ENCODE measurements around the gene MDM2.
"Not testable (repeated sequence)": the region's sequence is repeated elsewhere in the genome, so short reads cannot be mapped to it uniquely, and the experiment has no call there.

MDM2 gene

DNA sequence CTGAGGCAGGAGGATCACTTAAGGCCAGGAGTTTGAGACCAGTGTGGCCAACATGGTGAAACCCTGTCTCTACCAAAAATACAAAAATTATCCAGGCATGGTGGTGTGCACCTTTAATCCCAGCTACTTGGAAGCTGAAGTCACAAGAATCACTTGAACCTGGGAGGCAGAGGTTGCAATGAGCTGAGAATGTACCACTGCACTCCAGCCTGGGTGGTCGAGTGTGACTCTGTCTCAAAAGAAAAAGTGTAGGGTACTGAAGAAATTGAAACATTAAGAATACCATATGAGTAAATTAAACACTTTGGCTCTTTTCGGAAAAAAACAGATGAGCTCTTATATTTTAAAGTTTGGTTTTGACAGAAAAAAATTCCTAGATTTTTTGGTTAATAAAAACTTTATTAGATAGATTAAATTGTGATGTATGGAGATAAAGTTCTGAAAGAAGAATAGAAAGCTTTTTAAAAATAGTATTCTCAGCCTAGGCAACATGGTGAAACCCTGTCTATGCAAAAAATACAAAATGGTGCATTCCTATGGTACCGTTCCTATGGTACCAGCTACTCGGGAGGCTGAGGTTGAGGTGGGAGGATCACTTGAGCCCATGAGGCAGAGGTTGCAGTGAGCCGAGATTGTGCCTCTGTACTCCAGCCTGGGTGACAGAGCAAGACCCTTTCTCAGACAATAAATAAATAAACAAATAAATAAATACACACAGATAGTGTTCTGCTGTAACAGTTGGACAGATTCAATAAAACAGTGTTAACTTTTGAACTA, 20.1 kb downstream of the MDM2 start:
- DNase-seq (ENCODE audit: low spot score): no peak

DNA sequence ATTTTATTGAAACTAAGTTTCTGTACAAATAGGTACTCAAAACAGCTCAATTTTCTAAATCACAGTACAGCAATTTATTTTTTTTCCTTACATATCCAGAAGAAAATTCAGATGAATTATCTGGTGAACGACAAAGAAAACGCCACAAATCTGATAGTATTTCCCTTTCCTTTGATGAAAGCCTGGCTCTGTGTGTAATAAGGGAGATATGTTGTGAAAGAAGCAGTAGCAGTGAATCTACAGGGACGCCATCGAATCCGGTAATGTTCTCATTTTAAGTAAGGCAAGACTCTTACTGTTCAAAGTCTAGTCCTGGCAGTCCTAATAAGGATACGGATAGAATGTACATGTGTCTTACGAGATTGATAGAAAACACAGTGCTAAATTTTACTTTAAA, 20.7 kb downstream of the MDM2 start:
- DNase-seq (ENCODE audit: low spot score): no peak

DNA sequence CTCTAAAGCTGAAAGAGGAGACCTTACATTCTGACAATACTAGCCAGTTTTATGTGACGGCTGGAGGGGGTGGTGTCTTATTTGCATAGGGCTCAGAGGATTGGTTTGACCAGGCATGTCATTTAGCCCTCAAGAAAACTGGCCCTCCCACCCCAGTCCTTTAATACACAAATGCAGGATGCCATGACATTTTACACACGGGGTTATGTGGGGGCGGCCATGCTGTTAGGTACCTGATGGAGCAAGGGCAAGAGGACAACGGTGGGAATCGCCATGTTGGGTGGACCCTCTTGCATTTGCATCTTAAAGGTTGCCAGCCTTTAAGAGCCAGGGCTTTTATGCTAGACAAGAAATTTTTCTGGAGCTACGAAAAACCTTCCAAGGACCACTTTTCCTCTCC, 23.3 kb downstream of the MDM2 start:
- no peak for DNase-seq (ENCODE audit: low spot score)

DNA sequence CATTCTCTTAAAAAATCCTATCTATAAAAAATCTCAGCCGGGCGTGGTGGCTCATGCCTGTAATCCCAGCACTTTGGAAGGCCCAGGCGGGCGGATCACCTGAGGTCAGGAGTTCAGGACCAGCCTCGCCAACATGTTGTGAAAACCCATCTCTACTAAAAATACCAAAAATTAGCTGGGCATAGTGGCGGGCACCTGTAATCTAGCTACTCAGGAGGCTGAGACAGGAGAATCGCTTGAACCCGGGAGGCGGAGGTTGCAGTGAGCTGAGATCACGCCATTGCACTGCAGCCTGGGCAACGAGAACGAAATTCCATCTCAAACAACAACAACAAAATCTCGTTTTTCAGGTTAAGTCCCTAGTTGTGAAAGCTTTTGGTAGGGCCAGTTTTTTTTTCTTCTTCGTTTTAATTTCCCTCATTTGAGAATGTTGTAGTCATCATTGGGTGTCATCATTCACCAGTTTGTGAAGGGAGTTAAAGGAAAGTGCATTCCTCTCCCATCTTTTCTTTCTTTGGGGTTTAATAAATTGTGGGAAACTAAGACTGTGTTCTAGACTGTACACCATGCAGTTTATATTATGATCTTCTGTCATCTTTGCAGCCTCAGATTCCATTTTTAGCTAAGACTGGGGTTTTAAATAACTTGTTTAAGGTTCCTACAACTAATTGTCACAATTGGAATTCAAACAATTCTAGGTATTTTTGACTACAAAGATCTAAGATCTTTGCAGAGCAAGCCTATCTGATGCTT, 23.9 kb downstream of the MDM2 start:
- DNase-seq (ENCODE audit: low spot score): no peak

DNA sequence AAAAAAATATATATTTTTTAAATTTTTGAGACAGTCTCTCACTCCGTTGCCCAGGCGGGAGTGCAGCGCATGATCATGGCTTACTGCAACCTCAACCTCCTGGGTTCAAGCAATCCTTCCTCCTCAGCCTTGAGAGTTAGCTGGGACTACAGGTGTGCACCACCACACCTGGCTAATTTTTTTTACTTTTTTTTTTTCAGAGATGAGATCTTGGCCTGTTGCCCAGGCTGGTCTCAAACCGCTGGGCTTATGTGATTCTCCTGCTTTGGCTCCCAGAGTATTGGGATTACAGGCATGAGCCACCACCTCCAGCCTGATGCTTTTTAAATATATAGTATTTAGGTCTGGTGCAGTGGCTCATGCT, 24.5 kb downstream of the MDM2 start:
- DNase-seq (ENCODE audit: low spot score): no peak

DNA sequence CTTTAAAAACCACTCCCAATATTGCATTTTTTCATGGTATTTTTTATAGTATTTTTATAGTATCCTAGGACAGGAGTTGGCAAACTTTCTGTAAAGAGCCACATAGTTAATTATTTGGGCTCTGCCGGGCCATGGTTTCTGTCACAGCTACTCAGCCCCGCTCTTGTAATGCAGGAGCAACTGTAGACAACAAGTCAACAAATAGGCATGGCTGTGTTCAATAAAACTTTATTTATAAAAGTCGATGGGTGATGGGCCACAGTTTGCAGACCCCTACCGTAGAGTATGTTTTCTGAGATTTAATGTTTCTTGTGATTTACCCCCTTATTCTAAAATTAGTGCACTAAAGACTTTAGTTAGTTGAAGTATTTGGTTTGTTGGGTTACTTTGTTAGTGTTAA, 25.5 kb downstream of the MDM2 start:
- DNase-seq (ENCODE audit: low spot score): no peak

DNA sequence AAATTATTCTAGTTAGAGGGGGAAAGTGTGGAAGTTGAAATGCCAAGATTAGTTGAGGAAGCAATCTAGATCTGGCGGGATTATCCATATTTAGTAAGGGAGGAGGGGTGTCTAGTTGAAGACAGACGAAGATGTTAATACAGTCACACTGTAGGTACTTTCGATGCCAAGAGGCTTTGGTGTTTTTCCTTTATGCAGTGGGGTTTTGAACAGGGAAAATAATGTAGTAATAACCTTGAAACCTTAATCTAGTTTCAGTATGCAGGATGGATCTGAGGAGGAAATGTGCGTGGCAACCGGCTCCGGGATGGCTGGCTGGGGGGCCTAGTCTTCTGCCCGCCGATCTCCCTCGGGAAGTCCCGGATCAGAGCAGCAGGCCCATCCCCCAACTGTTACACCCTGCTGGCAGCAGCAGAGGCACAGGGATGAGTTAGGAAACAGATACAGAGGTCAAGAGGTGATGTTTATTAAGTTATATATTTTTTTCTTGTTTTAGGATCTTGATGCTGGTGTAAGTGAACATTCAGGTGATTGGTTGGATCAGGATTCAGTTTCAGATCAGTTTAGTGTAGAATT, 27.4 kb downstream of the MDM2 start:
- DNase-seq (ENCODE audit: low spot score): no peak

DNA sequence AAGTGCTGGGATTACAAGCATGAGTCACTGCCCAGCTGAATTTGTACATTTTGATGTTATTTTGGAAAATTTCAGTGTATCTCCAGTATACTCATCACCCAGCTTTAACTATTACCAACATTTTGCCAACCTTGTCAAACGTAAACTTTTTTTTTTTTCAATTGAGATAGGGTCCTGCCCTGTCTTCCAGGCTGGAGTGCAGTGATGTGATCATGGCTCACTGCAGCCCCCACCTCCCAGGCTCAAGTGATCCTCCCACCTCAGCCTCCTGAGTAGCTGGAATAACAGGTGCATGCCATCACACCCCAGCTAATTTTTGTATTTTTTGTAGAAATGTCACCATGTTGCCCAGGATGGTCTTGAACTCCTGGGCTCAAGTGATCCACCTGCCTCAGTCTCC, 29.2 kb downstream of the MDM2 start:
- DNase-seq (ENCODE audit: low spot score): no peak

DNA sequence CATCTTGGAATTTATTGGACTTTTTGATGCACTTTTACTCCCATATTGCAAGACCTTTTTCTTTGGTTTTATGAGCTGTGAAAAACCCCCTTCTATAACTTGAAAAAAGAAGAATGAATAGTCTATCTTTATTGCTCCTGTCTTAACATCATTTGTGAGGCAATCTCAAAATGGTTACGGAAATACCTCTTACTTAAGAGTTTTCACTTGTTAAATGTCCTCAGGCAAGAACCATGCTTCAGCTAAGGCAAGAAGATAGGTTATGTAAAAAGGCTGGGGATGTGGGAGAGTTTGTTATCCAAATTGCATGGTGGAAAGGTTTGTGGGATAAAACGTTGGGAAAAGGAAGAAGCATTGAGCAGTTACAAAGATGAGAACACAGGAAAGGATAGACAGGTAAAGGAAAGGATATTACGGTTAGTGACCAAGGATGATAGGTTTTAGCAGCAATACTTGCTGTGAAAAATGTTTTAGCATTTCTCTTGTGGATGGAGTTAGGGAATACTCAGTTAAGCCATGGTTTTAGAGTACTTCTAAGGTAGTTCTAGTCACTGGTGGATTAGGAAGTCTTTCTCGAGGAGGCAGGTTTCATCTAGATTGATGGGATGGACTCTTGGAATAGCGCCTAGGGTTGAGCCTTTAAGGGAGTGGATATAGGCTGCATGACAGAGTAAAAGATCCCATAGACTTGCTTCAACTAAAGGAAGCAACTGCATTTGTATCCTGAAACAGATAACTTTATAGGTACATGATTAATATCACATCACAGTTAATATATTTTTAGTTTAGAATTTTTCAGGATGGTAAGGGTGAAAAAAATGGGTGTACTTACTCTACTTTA, 30.3 kb downstream of the MDM2 start:
- no peak for DNase-seq (ENCODE audit: low spot score)

DNA sequence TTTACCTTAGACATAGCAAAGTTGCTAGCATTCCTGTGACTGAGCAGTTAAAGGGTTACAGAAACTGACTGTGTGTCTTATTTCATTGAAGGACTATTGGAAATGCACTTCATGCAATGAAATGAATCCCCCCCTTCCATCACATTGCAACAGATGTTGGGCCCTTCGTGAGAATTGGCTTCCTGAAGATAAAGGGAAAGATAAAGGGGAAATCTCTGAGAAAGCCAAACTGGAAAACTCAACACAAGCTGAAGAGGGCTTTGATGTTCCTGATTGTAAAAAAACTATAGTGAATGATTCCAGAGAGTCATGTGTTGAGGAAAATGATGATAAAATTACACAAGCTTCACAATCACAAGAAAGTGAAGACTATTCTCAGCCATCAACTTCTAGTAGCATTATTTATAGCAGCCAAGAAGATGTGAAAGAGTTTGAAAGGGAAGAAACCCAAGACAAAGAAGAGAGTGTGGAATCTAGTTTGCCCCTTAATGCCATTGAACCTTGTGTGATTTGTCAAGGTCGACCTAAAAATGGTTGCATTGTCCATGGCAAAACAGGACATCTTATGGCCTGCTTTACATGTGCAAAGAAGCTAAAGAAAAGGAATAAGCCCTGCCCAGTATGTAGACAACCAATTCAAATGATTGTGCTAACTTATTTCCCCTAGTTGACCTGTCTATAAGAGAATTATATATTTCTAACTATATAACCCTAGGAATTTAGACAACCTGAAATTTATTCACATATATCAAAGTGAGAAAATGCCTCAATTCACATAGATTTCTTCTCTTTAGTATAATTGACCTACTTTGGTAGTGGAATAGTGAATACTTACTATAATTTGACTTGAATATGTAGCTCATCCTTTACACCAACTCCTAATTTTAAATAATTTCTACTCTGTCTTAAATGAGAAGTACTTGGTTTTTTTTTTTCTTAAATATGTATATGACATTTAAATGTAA, 31.5 kb downstream of the MDM2 start:
- DNase-seq (ENCODE audit: low spot score): no peak

DNA sequence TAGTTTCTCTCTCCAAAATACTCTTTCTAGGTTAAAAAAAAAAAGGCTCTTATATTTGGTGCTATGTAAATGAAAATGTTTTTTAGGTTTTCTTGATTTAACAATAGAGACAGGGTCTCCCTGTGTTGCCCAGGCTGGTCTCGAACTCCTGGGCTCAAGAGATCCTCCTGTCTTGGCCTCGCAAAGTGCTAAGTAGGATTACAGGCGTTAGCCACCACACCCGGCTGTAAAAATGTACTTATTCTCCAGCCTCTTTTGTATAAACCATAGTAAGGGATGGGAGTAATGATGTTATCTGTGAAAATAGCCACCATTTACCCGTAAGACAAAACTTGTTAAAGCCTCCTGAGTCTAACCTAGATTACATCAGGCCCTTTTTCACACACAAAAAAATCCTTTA, 33.2 kb downstream of the MDM2 start:
- DNase-seq (ENCODE audit: low spot score): not testable (repeated sequence)

DNA sequence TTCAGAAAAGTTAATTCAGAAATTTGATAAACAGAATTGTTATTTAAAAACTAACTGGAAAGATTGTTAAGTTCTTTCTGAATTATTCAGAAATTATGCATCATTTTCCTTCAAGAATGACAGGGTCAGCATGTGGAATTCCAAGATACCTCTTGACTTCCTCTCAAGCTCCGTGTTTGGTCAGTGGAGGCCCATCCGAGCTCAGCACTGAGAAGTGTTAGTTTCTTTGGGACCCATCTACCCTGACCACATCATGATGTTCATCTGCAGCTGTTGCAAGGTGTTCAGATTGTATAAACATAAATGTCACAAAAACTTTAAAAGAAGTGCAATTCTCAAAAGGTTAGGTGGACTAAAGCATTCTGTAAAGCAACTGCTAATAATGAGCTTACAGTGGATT, 33.7 kb downstream of the MDM2 start:
- DNase-seq (ENCODE audit: low spot score): no peak

DNA sequence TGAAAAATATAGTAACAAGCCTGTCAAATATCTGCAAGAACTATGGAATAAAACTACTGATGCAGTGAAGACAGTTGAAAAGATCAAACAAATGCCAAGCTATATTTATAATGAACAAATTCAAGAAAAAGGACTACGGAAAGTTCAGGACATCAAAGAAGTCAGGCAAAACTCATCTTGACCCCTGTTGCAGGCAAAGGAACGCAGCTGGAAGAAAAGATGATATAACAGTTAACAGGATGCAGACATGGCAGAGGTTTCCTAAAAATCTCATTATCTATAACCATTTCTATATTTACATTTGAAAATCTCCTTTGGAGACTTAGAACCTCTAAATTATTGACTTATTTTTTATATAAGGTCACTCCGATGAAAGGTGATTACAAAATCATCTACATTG, 34.1 kb downstream of the MDM2 start:
- no peak for DNase-seq (ENCODE audit: low spot score)

DNA sequence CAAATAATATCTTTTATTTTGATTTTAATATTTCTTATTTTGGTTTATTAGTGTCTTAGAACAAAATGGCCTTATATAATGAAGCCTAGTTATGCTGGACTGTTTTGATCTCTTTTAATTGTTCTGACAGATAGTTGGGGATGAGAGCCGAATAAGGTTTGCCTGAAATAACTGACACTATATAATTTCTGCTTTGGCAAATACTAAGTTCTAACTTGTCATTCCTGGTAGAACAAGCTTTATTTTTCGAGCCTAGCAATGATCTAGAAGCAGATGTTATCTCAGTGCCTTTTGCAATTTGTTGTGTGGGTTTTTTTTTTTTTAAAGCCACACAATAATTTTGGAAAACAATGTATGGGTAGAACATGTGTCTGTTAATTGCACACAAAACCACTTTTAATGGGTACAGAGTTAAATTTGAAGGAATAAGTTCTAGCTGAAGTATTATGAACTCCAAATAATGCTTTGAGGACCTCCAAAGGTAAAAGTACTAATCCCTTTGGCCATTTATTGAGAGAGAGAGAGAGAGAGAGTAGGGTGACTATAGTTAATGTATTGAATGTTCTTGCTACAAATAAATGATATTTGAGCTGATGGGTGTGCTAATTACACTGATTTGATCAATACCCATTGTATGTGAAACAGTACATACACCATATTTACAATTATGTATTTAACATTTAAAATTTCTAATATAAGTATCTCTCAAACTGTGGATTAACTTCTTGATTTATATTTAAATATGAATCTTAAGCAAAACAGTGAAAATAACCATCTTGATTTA, 35.0 kb downstream of the MDM2 start:
- DNase-seq (ENCODE audit: low spot score): no peak

DNA sequence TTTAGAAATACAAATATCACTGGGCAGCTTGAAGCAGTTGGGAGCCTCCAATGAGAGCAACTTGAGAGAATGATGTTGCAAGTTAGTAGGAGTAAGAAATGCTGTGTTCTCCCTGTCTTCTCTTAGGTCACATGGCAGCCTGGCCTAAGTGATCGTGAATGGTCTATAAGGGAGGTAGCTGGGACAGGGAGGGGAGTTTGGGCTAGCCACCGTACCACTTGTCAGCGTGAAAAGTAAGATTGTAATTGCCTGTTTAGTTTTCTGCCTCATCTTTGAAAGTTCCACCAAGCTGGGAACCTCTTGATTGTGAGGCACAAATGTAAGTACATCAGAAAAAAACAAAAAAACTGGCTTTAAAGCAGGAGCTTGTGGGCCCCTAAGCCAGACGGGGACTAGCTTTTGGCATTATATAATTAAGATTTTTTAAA, 36.4 kb downstream of the MDM2 start:
- no peak for DNase-seq (ENCODE audit: low spot score)

DNA sequence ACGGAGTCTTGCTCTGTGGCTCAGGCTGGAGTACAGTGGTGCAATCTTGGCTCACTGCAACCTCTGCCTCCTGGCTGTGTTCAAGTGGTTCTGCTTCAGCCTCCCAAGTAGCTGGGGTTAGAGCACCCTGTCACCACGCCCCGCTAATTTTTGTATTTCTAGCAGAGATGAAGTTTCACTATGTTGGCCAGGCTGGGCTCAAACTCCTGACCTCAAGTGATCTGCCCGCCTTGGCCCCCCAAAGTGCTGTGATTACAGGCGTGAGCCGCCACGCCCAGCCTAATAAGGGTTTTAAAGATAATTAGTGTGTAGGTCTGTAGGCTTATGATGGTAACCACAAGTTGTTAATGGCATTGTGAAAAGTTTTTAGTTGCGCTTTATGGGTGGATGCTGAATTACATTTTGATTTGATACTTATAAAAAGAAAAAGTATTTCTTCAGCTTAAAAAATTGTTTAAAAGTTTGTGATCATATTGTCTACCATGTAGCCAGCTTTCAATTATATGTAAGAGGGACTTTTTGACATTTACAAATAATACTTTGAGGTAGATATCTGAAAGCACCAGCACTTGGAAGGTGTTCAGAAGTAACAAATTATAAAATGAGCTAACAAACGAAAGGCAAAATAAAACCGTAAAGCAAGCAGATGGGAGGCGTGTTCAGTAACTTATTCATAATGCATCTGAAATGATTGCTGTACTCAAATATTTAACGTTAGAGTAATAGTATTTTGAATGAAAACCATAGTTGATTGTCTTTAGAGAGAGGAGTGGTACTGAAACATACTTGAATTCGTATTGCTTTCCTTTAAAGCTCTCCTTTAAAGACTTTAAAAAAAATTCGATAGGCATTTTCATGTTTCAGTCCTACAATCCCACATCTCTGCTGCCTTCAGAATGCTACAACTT, 37.1 kb downstream of the MDM2 start:
- DNase-seq (ENCODE audit: low spot score): no peak

DNA sequence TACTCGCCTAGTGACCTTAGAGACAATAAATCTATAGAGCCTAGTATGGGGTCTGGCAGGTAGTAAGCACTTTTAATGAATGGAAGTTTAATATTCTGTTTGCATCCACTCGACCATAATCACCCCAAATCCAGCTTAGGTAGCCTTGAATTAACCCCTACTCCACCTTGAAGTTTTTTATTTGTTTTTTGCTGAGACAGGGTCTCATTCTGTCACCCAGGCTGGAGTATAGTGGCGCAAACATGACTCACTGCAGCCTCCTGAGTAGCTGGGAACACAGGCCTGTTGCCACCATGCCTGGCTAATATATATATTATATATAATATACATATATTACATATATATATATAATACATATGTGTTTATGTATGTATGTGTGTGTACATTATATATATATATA, 38.8 kb downstream of the MDM2 start:
- DNase-seq (ENCODE audit: low spot score): no peak

DNA sequence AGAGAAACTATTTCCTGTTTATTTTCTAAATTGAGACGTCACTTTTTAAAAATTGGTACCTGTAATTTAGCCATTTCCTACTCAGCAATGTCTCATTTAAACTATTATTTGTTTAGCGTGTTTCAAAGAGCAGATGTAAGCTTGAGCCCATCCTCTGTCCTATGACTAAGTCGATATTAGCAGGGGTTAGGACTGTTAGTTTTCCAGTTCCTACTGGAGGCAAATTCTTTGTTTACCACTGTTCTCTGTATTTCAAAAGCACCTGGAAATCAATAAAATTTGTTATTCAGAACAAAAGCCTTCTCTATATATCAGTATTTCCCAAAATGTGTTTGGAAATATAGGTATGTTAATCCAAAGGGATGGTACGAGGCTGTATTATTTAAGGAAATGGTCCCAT, 42.4 kb downstream of the MDM2 start:
- DNase-seq (ENCODE audit: low spot score): no peak

DNA sequence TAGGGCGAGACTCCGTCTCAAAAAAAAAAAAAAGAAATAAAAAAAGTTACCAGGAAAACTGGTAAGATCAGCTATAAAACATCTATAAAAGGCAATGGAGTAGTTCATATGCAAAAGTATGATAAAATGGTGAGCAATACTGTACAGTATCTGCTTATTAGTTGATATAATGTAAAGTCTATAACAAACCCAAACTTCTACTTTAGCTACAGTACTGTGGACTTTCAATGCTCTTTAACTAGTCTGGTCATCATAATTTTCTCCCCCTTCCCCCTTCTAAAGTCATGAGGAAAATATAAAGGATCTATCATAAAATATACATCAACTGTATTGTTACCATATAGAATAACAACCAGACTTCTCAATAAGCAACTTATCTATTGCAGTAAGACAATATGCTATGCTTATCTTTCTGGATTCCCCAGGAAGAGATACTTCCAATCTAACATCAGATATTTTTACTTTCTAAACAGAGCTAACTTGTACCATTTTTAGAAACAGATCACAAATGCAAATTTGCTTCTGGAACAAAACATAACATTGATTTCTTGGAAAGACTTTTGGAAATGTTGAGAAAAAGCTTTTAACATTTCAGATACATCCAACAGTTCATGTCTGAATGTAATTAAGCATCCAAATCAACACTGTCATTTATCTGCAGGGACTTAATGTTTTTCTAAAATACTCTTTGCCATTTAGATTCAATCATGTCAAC, 43.8 kb downstream of the MDM2 start:
- no peak for DNase-seq (ENCODE audit: low spot score)
